CD4-positive, alpha-beta T cell treated with Interleukin-21 for 1 hour (primary cell): ENCODE measurements around the gene TAF1D.
"Not testable (repeated sequence)": the region's sequence is repeated elsewhere in the genome, so short reads cannot be mapped to it uniquely, and the experiment has no call there.

ENCODE experiments used
- DNase-seq: peaks from one replicate; pipeline ENCODE4 v3.0.0-alpha.2; 2020

Gene TAF1D

DNA sequence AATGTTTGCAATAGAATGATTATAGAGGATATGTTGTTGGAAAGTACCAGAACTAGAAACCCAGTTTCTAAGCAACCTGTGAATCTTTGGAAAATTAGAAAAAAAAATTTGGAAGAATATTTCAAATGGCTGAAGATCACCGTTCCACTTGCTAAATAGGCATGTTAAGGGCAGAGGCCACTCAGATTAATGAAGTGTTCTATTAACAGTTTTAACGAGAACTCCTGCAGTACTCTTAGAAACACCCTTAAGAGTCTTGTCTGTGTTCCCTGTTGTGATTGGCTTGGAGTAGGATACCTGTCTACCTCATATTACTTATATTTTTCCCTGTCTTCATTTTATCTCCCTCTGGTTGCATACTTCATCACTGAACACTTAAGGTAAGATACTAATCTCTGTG, 4.8 kb upstream of the TAF1D start:
- no peak for DNase-seq

DNA sequence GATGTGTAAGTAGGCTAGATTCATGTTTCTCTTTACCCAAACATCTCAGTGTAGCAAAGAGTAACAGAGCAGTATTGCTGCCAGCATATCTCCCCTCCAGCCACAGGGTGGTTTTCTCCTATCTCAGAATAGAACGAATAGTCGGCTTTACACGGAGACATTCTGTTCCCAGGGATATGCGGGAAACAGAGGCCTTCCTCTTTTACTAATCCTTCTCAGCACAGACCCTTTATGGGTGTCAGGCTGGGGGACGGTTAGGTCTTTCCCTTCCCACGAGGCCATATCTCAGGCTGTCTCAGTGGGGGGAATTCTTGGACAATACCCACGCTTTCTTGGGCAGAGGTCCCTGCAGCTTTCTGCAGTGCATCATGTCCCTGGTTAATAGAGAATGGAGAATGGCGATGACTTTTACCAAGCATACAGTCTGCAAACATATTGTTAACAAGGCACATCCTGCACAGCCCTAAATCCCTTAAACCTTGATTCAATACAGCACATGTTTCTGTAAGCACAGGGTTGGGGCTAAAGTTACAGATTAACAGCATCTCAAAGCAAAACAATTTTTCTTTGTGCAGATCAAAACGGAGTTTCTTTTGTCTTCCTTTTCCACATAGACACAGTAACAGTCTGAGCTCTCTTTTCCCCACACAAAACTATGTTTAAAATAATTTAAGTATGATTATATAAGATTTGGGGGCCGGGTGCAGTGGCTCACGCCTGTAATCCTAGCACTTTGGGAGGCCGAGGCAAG, 3.9 kb upstream of the TAF1D start:
- not testable (repeated sequence) for DNase-seq

GRCh38 chr11:93744669-93745004, 3.3 kb upstream of the TAF1D start:
- DNase-seq = no peak

- DNase-seq = no peak
Observed at GRCh38 chr11:93743291-93743690, 2.0 kb upstream of the TAF1D start.

DNA sequence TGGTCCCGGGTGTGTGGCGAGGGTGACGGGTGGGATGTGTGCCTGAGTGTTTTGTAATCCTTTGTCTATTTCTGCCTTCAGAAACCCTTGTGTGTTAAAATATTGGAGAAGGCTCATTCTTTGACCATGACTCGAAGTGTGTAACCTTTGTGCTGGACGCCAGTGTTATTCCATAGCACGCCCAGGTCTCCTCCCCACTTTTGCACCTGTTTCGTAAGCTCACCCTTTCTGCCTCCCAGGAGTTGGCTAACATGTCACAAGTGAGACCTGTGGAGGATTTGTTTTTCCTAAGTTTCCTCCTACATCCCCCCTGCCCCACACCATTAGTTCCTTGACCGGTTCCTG, 559 bp upstream of the TAF1D start:
- DNase-seq = no peak

DNA sequence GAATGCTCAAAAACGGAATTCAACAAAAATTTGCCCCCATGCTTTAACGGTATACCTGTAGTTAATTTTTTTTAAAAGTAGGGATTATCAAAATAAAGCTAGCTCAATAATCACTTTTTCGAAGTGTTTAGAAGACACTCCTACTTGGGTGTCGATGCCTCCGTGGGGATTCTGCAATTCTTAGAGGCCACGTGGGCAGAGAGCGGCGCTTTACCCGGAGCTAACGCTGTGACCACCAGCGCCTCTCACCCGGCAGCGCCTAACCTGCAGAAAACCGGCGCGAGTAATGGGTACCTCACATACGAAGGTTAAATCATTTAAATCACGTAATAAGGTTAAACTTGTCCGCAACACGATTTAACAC, 583 bp downstream of the TAF1D start:
- DNase-seq = peak; percentile 67

DNA sequence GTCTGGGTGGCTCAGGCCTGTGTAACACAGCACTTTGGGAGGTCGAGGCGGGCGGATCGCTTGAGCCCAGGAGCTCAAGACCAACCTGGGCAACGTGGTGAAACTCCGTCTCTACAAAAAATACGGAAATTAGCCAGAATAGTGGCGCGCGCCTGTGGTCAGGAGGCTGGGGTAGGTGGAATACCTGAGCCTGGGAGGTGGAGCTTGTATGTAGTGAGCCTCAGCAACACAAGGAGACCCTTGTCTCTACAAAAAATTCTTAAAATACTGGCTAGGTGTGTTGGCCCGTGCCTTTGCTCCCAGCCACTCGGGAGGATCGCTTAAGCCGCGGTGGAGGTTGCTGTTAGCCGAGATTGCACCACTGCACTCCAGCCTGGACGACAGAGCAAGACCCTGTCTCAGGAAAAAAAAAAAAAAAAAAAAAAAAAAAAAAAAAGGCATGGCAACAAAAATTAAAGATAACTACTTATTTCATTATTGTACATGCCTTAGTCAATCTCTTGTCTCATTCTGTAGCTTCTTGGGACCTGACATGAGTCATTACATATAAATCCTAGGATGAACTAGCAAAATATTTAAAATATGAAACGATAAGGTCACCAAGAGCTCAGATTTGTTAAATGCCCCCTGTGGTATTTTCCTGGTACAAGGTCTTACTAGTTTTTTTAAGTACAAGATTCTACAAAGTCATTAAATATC, 1.1 kb downstream of the TAF1D start:
- DNase-seq = peak; percentile 51

- no peak for DNase-seq
Observed at GRCh38 chr11:93738647-93739081, 2.6 kb downstream of the TAF1D start.

DNA sequence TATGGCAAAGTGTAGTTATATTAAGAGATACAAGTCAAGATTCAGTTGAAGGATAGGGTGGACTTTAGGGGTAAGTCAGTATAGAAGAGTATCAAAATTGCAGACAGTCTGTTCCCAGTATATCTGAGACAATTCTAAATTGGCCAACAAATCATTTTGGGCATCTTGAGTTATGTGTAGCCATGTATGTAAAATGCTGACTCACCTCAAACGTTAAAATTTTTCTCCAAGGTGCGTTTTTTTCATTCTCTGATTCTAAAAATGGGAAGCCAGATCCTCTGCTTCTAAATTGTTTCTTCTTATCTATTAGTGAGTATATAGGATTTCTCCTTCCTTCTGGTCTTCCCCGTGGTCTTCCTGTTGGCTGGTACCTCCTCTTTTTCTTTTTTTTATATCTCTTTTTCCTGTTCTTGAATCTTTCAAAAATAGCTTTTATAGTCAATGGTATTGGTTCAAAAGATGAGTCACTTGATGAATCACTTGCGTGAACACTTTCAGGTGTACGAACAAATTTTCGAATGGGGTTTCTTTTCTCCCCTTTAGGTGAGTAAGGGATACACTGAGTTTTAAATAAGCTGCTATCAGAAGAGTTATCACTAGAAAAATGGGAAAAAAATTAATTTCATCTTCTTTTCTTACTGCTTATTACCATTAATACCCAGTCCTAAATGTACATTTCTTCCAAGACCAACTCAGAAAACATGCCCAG, 3.2 kb downstream of the TAF1D start:
- DNase-seq = peak; percentile 30

DNA sequence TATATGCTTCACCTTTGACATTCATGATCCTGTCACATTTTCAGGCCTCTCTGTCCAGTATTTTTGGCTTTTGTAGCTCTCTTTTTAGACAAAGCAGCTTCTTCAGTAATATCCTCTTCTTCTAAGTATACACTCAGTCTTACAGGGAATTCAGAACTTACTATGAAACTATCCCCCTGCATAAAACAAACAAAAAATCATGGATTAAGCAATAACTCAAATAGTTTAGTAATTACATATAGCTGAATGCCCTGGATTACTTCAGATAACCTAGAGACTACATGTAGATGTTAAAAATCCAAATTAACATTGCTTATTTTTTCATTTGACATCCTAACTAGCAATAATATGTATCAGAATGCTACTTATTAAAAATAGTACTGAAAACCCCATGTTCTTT, 5.2 kb downstream of the TAF1D start:
- no peak for DNase-seq

- DNase-seq = no peak
Observed at GRCh38 chr11:93735627-93736026, 5.7 kb downstream of the TAF1D start.

GRCh38 chr11:93734427-93735222, 6.7 kb downstream of the TAF1D start:
- DNase-seq = no peak

GRCh38 chr11:93733474-93733873, 7.8 kb downstream of the TAF1D start:
- DNase-seq = no peak

DNA sequence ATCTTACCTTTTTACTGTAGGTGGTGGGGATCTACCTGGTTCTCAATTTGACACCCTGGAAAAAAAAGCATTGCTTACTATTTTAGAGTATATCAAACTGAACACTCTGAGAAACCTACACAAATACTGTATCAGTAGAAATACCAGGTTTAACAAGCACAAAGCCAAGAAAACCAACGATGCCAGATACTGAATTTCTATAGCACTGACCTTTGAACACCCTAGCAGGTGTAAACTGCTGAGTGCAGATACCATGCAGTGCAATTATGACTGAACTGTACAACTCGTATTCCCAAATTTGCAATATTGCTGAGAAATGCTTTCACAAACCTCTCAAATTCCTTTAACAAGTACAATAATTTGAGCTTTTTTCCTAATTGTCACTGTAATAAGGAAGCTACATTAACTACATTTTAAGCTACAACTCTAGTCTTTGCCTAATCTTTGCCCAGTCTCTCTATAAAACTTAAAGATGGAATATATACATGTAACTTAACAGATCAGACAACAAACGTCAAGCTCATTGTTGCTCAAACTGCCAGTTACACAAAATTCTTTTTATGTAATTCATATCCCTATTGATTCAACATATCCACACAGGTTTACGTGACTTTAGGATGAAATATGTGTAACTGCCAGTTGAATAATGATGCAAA, 8.9 kb downstream of the TAF1D start:
- DNase-seq = no peak

- DNase-seq = no peak
Observed at GRCh38 chr11:93730108-93731107, 10.9 kb downstream of the TAF1D start.

DNA sequence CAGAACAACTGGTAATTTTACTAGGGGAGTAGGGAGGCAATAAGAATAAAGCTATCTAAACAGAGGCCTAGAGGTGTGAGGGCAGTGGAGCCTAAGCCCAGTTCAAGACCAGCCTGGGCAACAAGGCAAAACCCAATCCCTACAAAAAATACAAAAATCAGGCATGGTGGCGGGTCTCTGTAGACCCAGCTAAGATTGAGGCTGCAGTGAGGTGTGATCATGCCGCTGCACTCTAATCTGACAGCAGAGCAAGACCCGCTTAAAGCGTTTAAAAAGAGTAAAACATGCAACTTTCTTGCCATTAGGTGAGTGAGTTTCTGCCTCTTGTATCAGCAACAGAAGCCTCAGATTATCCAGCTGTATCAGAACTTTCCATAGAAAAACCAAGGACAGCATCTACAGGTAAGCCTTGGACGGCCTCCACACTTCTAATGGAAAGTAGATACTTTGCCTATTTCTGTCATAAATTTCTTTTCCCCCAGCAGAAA, 12.1 kb downstream of the TAF1D start:
- DNase-seq = no peak

DNA sequence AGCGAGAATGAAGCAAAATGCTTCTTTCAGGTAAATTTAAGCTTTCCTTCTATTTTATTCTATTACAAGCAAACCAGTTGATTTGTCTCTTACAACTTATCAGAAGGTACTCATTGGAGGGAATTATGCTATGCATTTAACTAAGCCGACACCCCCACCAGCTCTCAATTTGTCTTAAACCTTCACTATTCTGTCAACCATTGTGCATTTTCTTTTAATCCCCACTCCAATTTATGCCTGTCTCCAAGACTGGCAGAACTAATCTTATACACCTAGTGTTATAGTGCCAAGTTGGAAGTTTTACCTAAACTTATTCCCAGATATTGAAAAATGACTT, 12.5 kb downstream of the TAF1D start:
- DNase-seq = no peak

DNA sequence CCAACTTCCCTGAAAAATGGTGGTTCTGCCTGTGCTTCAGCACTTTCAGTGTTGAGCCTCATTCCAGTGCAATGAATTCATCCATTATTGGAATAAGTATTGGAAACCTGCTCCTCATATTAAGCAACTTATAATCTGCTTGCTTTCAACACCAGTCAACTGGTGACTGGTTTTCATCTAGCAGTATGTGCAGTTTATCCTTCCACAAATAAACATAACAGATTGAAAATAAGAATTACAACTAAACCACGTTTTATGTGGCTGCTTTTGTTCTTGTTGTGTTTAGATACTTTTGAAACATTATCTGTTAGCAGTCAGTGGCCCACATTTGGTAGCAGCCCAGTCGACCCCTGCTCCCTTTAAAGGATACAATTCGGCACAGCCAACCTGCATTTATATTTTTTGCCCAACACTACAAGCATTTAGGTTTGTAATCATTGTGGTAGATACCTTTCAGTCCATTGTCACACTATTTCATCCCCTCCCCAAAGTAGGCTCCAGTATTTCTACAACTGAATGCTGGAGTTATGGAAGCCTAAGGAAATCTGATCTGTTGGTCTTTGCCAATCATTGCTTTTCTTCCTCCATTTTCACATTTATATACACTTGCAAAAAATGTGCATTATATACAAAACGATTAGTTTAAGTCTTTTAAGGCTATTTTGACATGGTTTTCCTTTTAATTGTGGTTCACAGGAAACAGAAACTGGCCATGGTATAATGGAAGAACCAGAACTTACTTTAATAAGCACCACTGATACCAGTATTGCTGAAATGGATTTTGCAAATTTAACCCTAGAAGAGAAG, 13.1 kb downstream of the TAF1D start:
- DNase-seq = no peak

- no peak for DNase-seq
Observed at GRCh38 chr11:93724089-93724488, 17.2 kb downstream of the TAF1D start.

DNA sequence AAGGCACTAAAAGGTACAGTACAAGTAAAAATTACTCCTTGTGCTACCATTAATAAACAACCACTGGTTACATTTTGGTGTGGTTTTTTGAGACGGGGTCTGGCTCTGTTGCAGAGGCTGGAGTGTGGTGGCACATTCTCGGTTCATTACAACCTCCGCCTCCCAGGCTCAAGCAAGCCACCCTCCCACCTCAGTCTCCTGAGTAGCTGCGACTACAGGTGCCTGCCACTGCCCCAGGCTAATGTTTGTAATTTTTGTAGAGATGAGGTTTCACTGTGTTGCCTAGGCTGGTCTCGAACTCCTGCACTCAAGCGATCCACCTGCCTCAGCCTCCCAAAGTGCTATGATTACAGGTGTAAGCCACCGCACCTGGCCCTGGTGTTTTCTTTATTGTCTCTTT, 20.8 kb downstream of the TAF1D start:
- no peak for DNase-seq

DNA sequence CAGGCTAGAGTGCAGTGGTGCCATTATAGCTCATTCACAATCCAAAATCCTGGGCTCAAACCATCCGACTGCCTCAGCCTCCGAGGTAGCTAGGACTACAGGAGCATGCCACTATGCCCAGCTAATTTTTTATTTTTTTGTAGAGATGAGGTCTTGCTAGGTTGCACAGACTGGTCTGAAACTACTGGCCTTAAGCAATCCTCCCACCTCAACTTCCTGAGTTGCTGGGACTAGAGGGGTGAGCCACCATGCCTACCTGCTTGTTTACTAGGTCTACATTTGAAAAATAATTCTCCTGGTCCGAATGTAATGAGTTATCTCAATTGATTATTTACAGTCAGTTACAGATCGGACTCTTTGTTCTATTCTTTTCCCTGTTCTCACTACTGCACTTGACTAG, 22.0 kb downstream of the TAF1D start:
- no peak for DNase-seq
